Panc1 (cell line): ENCODE results near the gene WDHD1. TPM values are rescaled to one million over a fixed set of nuclear protein-coding genes. Genes with fewer than 3 reads are reported as not detected.

ENCODE experiments used
- ATAC-seq: fragments of 200-7000 bp; cut with Tn5 transposase; 2 replicates; pipeline ENCODE4 v1.9.1; 2020; ENCODE audit warnings: mild to moderate bottlenecking, moderate library complexity
- BruUV-seq: library from RNA; stranded (reverse); fragments of 400-500 nt; replicated peaks from 2 replicates; lab custom pipeline; 2021; lab: Mats Ljungman, UMichigan
- CTCF ChIA-PET: fragments of 300-600 bp; sonication (Branson Sonifier 250); formaldehyde crosslinking; loops from one replicate; lab custom pipeline; 2022; ENCODE audit warnings: antibody characterized with exemption; lab: Charles Lee
- POLR2A ChIA-PET: fragments of 300-600 bp; sonication (Branson Sonifier 250); formaldehyde crosslinking; loops from one replicate; lab custom pipeline; 2022; ENCODE audit warnings: antibody characterized with exemption; lab: Charles Lee
- DNase-seq: peaks from one replicate; pipeline ENCODE4 v3.0.0-alpha.2; 2010; ENCODE audit warnings: low read depth, low spot score
- H3K27ac ChIP-seq: 2 replicates; pipeline ENCODE4 v1.5.1; 2011; ENCODE audit warnings: mild to moderate bottlenecking, low read length, inconsistent platforms
- H3K27me3 ChIP-seq: fragments of 200-500 bp; sonication (Bioruptor generic); 2 replicates; pipeline ENCODE4 v1.6.0; 2014; ENCODE audit warnings: low read length, inconsistent platforms; ENCODE audit not compliant: control insufficient read depth, insufficient read depth
- H3K36me3 ChIP-seq: fragments of 200-500 bp; sonication (Bioruptor generic); 2 replicates; pipeline ENCODE4 v1.5.1; 2014; ENCODE audit warnings: inconsistent platforms, mild to moderate bottlenecking, low read length, moderate library complexity; ENCODE audit not compliant: control insufficient read depth, insufficient read depth
- H3K4me1 ChIP-seq: 2 replicates; pipeline ENCODE4 v1.5.1; 2011; ENCODE audit warnings: inconsistent platforms, mild to moderate bottlenecking, low read length, moderate library complexity; ENCODE audit not compliant: control insufficient read depth, insufficient read depth
- H3K4me3 ChIP-seq, 2 experiments: 2 replicates each; pipeline ENCODE4 v1.5.1; 2011 to 2012; ENCODE audit warnings: low read depth in 2 of 2, low read length in 2 of 2, mild to moderate bottlenecking in 2 of 2, inconsistent platforms in 1 of 2, moderate library complexity in 1 of 2
- H3K9me3 ChIP-seq: fragments of 200-500 bp; sonication (Bioruptor generic); 2 replicates; pipeline ENCODE4 v1.5.1; 2014; ENCODE audit warnings: low read depth, mild to moderate bottlenecking, inconsistent platforms, low read length, moderate library complexity; ENCODE audit not compliant: control insufficient read depth, insufficient read depth
- POLR2AphosphoS5 ChIP-seq: IDR thresholded peaks from 2 replicates; pipeline ENCODE4 v1.6.1; 2012; ENCODE audit warnings: mild to moderate bottlenecking, low read depth, low read length, moderate library complexity
- SIN3A ChIP-seq: IDR thresholded peaks from 2 replicates; pipeline ENCODE4 v1.6.1; 2012; ENCODE audit warnings: low read depth, mild to moderate bottlenecking, low read length, moderate library complexity, borderline replicate concordance; ENCODE audit not compliant: insufficient read depth
- TCF7L2 ChIP-seq: IDR thresholded peaks from 2 replicates; pipeline ENCODE4 v1.6.1; 2011; ENCODE audit warnings: mild to moderate bottlenecking, low read depth, low read length, inconsistent platforms
- in situ Hi-C: cut with HindIII; loops from 2 replicates; pipeline ENCODE4 v1.10.0; 2016; ENCODE audit warnings: low sequenced_read_pairs, low pct_unique_long_range_greater_than_20kb
- intact Hi-C: fragments of 100-400 bp; cut with micrococcal nuclease; formaldehyde crosslinking; loops from one replicate; pipeline ENCODE4 v1.10.0; 2022; ENCODE audit not compliant: unreplicated experiment
- total RNA-seq: library from RNA; stranded (reverse); gene quantifications from one replicate; pipeline ENCODE4 v1.2.1, GENCODE V29; 2021; ENCODE audit not compliant: unreplicated experiment
- TF ChIP-seq, protein P1 (sequence below), 2 experiments: IDR thresholded peaks; 2 replicates each; pipeline ENCODE4 v1.6.1; 2011 to 2012; ENCODE audit warnings: low read depth in 2 of 2, control low read depth in 1 of 2, low read length in 1 of 2, mild to moderate bottlenecking in 1 of 2, moderate library complexity in 1 of 2; ENCODE audit not compliant: insufficient read depth in 1 of 2
- TF ChIP-seq, protein P2 (sequence below): fragments of 450-650 bp; IDR thresholded peaks from 2 replicates; pipeline ENCODE4 v1.5.1; 2017; ENCODE audit warnings: mild to moderate bottlenecking

The WDHD1 gene
- total RNA-seq, 1 experiment from 2014 or later, result 21.7 TPM

DNA sequence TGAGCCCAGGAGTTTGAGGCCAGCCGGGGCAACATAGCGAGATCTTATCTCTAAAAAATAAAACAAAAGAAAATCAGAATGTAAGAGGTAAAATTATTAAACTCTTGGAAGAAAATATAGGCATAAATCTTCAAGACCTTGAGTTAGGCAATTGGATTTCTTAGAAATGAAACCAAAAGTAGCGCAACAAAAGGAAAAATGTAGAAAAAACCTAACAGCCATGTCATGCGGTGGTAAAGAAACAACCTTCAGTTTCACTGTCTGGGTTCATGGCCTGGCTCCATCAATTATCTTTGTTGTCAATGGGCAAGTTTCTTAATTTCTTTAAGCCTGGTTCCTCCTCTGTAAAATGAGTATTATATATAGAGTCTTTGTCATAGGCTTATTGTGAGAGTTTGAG lies 118.7 kb downstream of the WDHD1 start:
- Histone ChIP-seq H3K27ac (no peak overlapping the region), H3K36me3 (no peaks in the 10 kb centered on the region), H3K9me3 (no peaks in the 10 kb centered on the region), H3K27me3 (no peaks in the 10 kb centered on the region), H3K4me3 (no peak overlapping the region), H3K4me1 (no peaks in the 10 kb centered on the region)
- ATAC-seq (no peak), DNase-seq (no peak)
- no TSS peak for BruUV-seq
- TF ChIP-seq TCF7L2 (no peak), POLR2AphosphoS5 (no peak), SIN3A (no peak)
- TF ChIP-seq, protein P1, sequence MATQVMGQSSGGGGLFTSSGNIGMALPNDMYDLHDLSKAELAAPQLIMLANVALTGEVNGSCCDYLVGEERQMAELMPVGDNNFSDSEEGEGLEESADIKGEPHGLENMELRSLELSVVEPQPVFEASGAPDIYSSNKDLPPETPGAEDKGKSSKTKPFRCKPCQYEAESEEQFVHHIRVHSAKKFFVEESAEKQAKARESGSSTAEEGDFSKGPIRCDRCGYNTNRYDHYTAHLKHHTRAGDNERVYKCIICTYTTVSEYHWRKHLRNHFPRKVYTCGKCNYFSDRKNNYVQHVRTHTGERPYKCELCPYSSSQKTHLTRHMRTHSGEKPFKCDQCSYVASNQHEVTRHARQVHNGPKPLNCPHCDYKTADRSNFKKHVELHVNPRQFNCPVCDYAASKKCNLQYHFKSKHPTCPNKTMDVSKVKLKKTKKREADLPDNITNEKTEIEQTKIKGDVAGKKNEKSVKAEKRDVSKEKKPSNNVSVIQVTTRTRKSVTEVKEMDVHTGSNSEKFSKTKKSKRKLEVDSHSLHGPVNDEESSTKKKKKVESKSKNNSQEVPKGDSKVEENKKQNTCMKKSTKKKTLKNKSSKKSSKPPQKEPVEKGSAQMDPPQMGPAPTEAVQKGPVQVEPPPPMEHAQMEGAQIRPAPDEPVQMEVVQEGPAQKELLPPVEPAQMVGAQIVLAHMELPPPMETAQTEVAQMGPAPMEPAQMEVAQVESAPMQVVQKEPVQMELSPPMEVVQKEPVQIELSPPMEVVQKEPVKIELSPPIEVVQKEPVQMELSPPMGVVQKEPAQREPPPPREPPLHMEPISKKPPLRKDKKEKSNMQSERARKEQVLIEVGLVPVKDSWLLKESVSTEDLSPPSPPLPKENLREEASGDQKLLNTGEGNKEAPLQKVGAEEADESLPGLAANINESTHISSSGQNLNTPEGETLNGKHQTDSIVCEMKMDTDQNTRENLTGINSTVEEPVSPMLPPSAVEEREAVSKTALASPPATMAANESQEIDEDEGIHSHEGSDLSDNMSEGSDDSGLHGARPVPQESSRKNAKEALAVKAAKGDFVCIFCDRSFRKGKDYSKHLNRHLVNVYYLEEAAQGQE (IDR thresholded peaks at IDR 0.05; ENCODE audit: insufficient read depth in 1 of 2, low read depth in 2 of 2, low read length in 1 of 2), result no peak
- TF ChIP-seq, protein P2, sequence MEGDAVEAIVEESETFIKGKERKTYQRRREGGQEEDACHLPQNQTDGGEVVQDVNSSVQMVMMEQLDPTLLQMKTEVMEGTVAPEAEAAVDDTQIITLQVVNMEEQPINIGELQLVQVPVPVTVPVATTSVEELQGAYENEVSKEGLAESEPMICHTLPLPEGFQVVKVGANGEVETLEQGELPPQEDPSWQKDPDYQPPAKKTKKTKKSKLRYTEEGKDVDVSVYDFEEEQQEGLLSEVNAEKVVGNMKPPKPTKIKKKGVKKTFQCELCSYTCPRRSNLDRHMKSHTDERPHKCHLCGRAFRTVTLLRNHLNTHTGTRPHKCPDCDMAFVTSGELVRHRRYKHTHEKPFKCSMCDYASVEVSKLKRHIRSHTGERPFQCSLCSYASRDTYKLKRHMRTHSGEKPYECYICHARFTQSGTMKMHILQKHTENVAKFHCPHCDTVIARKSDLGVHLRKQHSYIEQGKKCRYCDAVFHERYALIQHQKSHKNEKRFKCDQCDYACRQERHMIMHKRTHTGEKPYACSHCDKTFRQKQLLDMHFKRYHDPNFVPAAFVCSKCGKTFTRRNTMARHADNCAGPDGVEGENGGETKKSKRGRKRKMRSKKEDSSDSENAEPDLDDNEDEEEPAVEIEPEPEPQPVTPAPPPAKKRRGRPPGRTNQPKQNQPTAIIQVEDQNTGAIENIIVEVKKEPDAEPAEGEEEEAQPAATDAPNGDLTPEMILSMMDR, result no peak
- ChIA-PET POLR2A (no interaction called here), CTCF (no interaction called here)
- intact Hi-C loops (no loop called here), in situ Hi-C loops (no loop called here)

GRCh38 chr14:54906075-54906474 lies 120.8 kb downstream of the WDHD1 start:
- ATAC-seq, result no peak
- BruUV-seq, result no TSS peak
- TF ChIP-seq TCF7L2 (no peak), POLR2AphosphoS5 (no peak), SIN3A (no peak)
- TF ChIP-seq, protein P2, result no peak
- TF ChIP-seq, protein P1 (IDR thresholded peaks at IDR 0.05; ENCODE audit: insufficient read depth in 1 of 2, low read depth in 2 of 2, low read length in 1 of 2), result no peak
- no peak for DNase-seq
- peaks cover 2% of the 10 kb centered on the region; the same call in 1 of the 2 replicates for H3K4me1 ChIP-seq
- in situ Hi-C loops, result no loop called here
- no peaks in the 10 kb centered on the region; the same call in 1 of the 2 replicates for H3K36me3 ChIP-seq
- H3K4me3 ChIP-seq, result no peak overlapping the region
- H3K27ac ChIP-seq, result no peak overlapping the region
- ChIA-PET POLR2A (no interaction called here), CTCF (no interaction called here)
- H3K9me3 ChIP-seq, result no peaks in the 10 kb centered on the region
- no peaks in the 10 kb centered on the region for H3K27me3 ChIP-seq
- intact Hi-C loops, result no loop called here
